HepG2 (cell line): ENCODE results near the gene RASSF4. TPM values are rescaled to one million over a fixed set of nuclear protein-coding genes. Genes with fewer than 3 reads are reported as not detected.

Source experiments
- FOXO1 ChIP-seq: sonication (generic); formaldehyde crosslinking; IDR thresholded peaks from 2 replicates; pipeline ENCODE4 v1.4.0; 2020; ENCODE audit warnings: missing genetic modification reagents
- HMG20B ChIP-seq: conservative IDR thresholded peaks from 2 replicates; pipeline ENCODE4 v1.6.1; 2016; ENCODE audit warnings: missing genetic modification reagents, missing compliant biosample characterization
- HNRNPUL1 ChIP-seq: fragments of 200-400 bp; formaldehyde crosslinking; IDR thresholded peaks from 2 replicates; pipeline ENCODE4 v1.6.1; 2017; ENCODE audit warnings: low read depth, mild to moderate bottlenecking, low read length, moderate library complexity
- KDM5A ChIP-seq: fragments of 200-600 bp; sonication (generic); IDR thresholded peaks from 2 replicates; pipeline ENCODE4 v1.7.0; 2018; ENCODE audit warnings: antibody characterized with exemption, mild to moderate bottlenecking, low read length, borderline replicate concordance
- LCORL ChIP-seq, 2 experiments: fragments of 450-650 bp in 1 of 2; sonication (generic) in 1 of 2; formaldehyde crosslinking in 1 of 2; IDR thresholded peaks; 2 replicates each; pipeline versions ENCODE4 v1.5.0 to v1.6.1; 2017 to 2020; ENCODE audit warnings: antibody characterized with exemption in 1 of 2, missing genetic modification reagents in 1 of 2
- MAZ ChIP-seq, 2 experiments: sonication (generic) in 1 of 2; formaldehyde crosslinking in 1 of 2; IDR thresholded peaks; 2 replicates each; pipeline versions ENCODE4 v1.5.0 to v1.6.1; 2012 to 2020; ENCODE audit warnings: low read depth in 2 of 2, mild to moderate bottlenecking in 2 of 2, borderline replicate concordance in 1 of 2, improper control_type of control experiment in 1 of 2, low read length in 1 of 2, missing genetic modification reagents in 1 of 2, moderate library complexity in 1 of 2
- PCBP2 ChIP-seq: fragments of 200-400 bp; formaldehyde crosslinking; optimal IDR thresholded peaks from 2 replicates; pipeline ENCODE3; 2018; ENCODE audit warnings: low read length, low read depth; ENCODE audit not compliant: poor library complexity, severe bottlenecking
- SUZ12 ChIP-seq: fragments of 150-350 bp; IDR thresholded peaks from 2 replicates; pipeline ENCODE4 v1.6.1; 2014; ENCODE audit warnings: low read depth, low read length
- ZNF766 ChIP-seq: sonication (generic); formaldehyde crosslinking; IDR thresholded peaks from 2 replicates; pipeline ENCODE4 v1.5.0; 2020; ENCODE audit warnings: missing genetic modification reagents, borderline replicate concordance
- polyA plus RNA-seq, 8 experiments: library from polyadenylated mRNA; depleted of rRNA in 3 of 8; stranded (reverse) in 7 of 8; unstranded in 1 of 8; fragments of >200 nt; fragmentation: Illumina TruSeq in 4 of 8; extraction: Trizol in 4 of 8; gene quantifications; 2 replicates each; pipeline versions ENCODE4 v1.2.1 to v1.2.3, GENCODE V29; 2011 to 2016; ENCODE audit warnings: low read depth in 4 of 8, missing spikeins in 1 of 8, mixed read lengths in 1 of 8; ENCODE audit not compliant: insufficient read depth in 1 of 8
- total RNA-seq, 5 experiments: library from RNA; depleted of rRNA; stranded (reverse); fragments of >200 nt; fragmentation: Illumina TruSeq; extraction: Trizol; gene quantifications; 2 replicates each; pipeline ENCODE4 v1.2.3, GENCODE V29; 2016; ENCODE audit warnings: low read depth in 1 of 5
- TF ChIP-seq, protein P1 (sequence below): sonication (generic); formaldehyde crosslinking; IDR thresholded peaks from one replicate; pipeline ENCODE4 v1.5.1; 2020; ENCODE audit warnings: mild to moderate bottlenecking, missing genetic modification reagents; ENCODE audit errors: not compliant biosample characterization
- TF ChIP-seq, protein P2 (sequence below): sonication (generic); formaldehyde crosslinking; IDR thresholded peaks from 2 replicates; pipeline ENCODE4 v1.4.0; 2020; ENCODE audit warnings: missing genetic modification reagents, borderline replicate concordance
- TF ChIP-seq, protein P3 (sequence below): sonication (generic); formaldehyde crosslinking; IDR thresholded peaks from 2 replicates; pipeline ENCODE4 v1.8.0; 2022; ENCODE audit warnings: missing genetic modification reagents, mild to moderate bottlenecking, borderline replicate concordance

RASSF4 gene
- total and polyA plus RNA-seq, 2 of the 13 experiments (the other 11 are each of a cell fraction or from before 2014, with no cell fraction given), result 34.0 to 51.7 TPM

DNA sequence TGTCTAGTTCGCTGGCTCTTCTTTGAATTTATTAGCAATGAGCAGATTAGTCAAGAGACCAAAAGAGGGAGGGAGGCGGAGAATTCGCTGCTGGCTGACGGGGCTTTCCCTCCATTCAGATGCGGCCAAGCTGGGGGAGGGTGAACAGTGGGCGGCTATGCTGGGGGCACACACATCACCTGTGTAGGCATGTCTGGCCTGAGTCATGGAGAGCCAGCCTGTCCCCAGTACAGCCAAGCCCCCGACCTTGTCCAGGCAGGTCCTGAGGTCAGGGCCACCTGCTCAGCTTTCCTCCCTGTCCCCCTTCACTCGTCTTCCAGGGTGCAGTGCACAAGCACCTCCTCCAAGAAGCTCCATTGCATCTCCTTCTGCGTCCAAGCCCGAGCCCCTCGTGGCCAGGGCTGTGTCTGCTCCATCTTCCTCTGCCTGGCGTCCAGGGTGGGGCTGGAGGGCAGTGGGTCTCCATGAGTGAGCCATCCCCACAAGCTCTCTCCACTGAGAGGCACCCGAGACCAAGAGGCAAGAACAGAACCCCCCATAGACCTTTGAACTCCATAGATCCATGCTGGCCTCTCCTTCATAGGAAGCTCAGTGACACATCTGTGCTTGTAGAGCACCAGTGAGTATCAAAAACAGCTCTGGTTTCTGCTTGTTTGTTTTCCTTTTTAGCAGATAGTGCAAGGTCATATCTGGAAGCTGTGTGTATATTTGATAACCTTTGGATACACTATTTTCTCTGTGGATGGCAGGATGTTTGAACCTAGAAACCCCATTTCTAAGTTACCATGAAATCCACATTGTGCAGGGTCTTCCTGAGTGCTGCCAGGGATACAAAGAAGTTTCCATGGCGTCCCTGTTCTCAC, 20.9 kb downstream of the RASSF4 start (continued):
- TF ChIP-seq, protein P1, sequence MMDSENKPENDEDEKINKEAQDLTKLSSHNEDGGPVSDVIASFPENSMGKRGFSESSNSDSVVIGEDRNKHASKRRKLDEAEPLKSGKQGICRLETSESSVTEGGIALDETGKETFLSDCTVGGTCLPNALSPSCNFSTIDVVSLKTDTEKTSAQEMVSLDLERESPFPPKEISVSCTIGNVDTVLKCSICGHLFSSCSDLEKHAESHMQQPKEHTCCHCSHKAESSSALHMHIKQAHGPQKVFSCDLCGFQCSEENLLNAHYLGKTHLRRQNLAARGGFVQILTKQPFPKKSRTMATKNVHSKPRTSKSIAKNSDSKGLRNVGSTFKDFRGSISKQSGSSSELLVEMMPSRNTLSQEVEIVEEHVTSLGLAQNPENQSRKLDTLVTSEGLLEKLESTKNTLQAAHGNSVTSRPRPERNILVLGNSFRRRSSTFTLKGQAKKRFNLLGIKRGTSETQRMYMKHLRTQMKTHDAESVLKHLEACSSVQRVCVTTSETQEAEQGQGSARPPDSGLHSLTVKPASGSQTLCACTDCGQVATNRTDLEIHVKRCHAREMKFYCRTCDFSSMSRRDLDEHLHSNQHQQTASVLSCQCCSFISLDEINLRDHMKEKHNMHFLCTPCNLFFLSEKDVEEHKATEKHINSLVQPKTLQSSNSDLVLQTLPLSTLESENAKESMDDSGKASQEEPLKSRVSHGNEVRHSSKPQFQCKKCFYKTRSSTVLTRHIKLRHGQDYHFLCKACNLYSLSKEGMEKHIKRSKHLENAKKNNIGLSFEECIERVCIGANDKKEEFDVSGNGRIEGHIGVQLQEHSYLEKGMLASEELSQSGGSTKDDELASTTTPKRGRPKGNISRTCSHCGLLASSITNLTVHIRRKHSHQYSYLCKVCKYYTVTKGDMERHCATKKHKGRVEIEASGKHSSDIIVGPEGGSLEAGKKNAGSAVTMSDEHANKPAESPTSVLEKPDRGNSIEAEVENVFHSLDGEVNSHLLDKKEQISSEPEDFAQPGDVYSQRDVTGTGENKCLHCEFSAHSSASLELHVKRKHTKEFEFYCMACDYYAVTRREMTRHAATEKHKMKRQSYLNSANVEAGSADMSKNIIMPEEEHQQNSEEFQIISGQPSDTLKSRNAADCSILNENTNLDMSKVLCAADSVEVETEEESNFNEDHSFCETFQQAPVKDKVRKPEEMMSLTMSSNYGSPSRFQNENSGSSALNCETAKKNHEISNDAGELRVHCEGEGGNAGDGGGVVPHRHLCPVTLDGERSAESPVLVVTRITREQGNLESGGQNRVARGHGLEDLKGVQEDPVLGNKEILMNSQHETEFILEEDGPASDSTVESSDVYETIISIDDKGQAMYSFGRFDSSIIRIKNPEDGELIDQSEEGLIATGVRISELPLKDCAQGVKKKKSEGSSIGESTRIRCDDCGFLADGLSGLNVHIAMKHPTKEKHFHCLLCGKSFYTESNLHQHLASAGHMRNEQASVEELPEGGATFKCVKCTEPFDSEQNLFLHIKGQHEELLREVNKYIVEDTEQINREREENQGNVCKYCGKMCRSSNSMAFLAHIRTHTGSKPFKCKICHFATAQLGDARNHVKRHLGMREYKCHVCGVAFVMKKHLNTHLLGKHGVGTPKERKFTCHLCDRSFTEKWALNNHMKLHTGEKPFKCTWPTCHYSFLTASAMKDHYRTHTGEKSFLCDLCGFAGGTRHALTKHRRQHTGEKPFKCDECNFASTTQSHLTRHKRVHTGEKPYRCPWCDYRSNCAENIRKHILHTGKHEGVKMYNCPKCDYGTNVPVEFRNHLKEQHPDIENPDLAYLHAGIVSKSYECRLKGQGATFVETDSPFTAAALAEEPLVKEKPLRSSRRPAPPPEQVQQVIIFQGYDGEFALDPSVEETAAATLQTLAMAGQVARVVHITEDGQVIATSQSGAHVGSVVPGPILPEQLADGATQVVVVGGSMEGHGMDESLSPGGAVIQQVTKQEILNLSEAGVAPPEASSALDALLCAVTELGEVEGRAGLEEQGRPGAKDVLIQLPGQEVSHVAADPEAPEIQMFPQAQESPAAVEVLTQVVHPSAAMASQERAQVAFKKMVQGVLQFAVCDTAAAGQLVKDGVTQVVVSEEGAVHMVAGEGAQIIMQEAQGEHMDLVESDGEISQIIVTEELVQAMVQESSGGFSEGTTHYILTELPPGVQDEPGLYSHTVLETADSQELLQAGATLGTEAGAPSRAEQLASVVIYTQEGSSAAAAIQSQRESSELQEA, result no peak
- TF ChIP-seq FOXO1 (CRISPR knock-in tag), result peak; percentile 87
- no peak for TF ChIP-seq SUZ12
- no peak for TF ChIP-seq HNRNPUL1
- no peak for TF ChIP-seq PCBP2
- TF ChIP-seq MAZ (IDR thresholded peaks at IDR 0.05; ENCODE audit: borderline replicate concordance, low read depth, low read length), result 0 out of 2 replicates have a peak, but pooled peaks have one; percentile 6
- 0 out of 2 replicates have a peak, but pooled peaks have one; percentile 19 for TF ChIP-seq MAZ (CRISPR knock-in tag; IDR thresholded peaks at IDR 0.05; ENCODE audit: low read depth)
- 0 out of 2 replicates have a peak, but pooled peaks have one; percentile 48 for TF ChIP-seq HMG20B (CRISPR knock-in tag)
- no peak for TF ChIP-seq LCORL (IDR thresholded peaks at IDR 0.05)
- peak; percentile 49; the same call in 1 of the 2 replicates for TF ChIP-seq LCORL (CRISPR knock-in tag; IDR thresholded peaks at IDR 0.05)
- TF ChIP-seq KDM5A, result no peak; the same call in 1 of the 2 replicates
- TF ChIP-seq, protein P2, sequence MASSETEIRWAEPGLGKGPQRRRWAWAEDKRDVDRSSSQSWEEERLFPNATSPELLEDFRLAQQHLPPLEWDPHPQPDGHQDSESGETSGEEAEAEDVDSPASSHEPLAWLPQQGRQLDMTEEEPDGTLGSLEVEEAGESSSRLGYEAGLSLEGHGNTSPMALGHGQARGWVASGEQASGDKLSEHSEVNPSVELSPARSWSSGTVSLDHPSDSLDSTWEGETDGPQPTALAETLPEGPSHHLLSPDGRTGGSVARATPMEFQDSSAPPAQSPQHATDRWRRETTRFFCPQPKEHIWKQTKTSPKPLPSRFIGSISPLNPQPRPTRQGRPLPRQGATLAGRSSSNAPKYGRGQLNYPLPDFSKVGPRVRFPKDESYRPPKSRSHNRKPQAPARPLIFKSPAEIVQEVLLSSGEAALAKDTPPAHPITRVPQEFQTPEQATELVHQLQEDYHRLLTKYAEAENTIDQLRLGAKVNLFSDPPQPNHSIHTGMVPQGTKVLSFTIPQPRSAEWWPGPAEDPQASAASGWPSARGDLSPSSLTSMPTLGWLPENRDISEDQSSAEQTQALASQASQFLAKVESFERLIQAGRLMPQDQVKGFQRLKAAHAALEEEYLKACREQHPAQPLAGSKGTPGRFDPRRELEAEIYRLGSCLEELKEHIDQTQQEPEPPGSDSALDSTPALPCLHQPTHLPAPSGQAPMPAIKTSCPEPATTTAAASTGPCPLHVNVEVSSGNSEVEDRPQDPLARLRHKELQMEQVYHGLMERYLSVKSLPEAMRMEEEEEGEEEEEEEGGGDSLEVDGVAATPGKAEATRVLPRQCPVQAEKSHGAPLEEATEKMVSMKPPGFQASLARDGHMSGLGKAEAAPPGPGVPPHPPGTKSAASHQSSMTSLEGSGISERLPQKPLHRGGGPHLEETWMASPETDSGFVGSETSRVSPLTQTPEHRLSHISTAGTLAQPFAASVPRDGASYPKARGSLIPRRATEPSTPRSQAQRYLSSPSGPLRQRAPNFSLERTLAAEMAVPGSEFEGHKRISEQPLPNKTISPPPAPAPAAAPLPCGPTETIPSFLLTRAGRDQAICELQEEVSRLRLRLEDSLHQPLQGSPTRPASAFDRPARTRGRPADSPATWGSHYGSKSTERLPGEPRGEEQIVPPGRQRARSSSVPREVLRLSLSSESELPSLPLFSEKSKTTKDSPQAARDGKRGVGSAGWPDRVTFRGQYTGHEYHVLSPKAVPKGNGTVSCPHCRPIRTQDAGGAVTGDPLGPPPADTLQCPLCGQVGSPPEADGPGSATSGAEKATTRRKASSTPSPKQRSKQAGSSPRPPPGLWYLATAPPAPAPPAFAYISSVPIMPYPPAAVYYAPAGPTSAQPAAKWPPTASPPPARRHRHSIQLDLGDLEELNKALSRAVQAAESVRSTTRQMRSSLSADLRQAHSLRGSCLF (CRISPR knock-in tag), result no peak
- TF ChIP-seq ZNF766 (CRISPR knock-in tag), result 0 out of 2 replicates have a peak, but pooled peaks have one; percentile 20
- TF ChIP-seq, protein P3, sequence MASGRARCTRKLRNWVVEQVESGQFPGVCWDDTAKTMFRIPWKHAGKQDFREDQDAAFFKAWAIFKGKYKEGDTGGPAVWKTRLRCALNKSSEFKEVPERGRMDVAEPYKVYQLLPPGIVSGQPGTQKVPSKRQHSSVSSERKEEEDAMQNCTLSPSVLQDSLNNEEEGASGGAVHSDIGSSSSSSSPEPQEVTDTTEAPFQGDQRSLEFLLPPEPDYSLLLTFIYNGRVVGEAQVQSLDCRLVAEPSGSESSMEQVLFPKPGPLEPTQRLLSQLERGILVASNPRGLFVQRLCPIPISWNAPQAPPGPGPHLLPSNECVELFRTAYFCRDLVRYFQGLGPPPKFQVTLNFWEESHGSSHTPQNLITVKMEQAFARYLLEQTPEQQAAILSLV (CRISPR knock-in tag), result 0 out of 2 replicates have a peak, but pooled peaks have one; percentile 32
